ENCODE results near the gene GNG4. TPM values are rescaled to one million over a fixed set of nuclear protein-coding genes. Genes with fewer than 3 reads are reported as not detected.

Gene GNG4
- total RNA-seq, 1 donor: under 0.01 TPM

DNA sequence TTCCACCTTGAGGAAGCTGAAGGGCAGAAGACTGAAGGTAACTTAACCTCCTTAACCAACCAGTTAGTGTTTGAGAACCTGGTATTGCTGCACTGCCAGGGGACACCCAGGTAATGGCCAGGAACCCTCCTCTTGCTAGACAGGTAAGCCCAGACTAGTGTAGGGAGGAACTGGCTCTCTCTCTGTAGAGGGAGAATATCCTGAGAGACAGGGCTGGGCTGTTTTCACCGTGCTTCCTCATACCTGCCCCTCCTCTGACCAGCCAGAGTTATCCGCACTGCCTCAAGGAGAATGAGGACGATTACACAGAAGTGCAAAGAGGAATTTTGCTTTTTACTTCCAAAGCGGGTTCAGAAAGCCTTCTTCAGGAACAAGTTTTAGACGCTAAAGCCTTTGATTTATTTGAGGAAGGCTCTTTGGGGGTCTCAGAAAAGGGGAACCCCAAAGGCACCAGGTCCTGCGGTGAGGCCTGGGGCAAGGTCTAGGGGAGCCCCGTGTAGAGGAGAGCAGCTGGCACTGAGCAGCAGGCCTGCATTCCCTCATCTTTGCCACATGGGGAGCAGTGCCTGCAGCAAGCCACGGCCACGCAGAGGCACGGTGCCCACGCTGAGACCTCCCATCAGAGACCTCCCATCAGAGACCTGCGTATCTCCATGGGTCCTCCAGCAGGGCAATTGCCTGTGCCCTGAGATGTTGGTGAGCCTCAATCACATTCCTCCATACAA is 13.5 kb downstream of the GNG4 start:
- H3K9me3 ChIP-seq (ENCODE audit: low read depth, low read length): no peaks in the 10 kb centered on the region
- H3K4me2 ChIP-seq (ENCODE audit: insufficient read depth, low read length): no peak overlapping the region
- H3K79me2 ChIP-seq (ENCODE audit: insufficient read depth, low read length): no peaks in the 10 kb centered on the region
- H3K27ac ChIP-seq (ENCODE audit: low read depth, low read length): no peak overlapping the region
- no peaks in the 10 kb centered on the region for H3K36me3 ChIP-seq (ENCODE audit: insufficient read depth, low read length)
- DNase-seq (ENCODE audit: insufficient read length, low spot score, missing footprints): no peak
- no peak overlapping the region for H2AFZ ChIP-seq (ENCODE audit: low read length)
- peaks cover 15% of the 10 kb centered on the region for H3K4me1 ChIP-seq (ENCODE audit: insufficient read depth, low read length)
- TF ChIP-seq, protein P1, sequence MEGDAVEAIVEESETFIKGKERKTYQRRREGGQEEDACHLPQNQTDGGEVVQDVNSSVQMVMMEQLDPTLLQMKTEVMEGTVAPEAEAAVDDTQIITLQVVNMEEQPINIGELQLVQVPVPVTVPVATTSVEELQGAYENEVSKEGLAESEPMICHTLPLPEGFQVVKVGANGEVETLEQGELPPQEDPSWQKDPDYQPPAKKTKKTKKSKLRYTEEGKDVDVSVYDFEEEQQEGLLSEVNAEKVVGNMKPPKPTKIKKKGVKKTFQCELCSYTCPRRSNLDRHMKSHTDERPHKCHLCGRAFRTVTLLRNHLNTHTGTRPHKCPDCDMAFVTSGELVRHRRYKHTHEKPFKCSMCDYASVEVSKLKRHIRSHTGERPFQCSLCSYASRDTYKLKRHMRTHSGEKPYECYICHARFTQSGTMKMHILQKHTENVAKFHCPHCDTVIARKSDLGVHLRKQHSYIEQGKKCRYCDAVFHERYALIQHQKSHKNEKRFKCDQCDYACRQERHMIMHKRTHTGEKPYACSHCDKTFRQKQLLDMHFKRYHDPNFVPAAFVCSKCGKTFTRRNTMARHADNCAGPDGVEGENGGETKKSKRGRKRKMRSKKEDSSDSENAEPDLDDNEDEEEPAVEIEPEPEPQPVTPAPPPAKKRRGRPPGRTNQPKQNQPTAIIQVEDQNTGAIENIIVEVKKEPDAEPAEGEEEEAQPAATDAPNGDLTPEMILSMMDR (IDR thresholded peaks at IDR 0.05; ENCODE audit: extremely low read depth, low read depth, low read length): peak; percentile 10
- no peaks in the 10 kb centered on the region for H4K20me1 ChIP-seq (ENCODE audit: insufficient read depth, low read length)
- H3K27me3 ChIP-seq (ENCODE audit: insufficient read depth, low read length): peaks cover 10% of the 10 kb centered on the region
- H3K4me3 ChIP-seq (ENCODE audit: insufficient read depth, low read length): no peak overlapping the region

DNA sequence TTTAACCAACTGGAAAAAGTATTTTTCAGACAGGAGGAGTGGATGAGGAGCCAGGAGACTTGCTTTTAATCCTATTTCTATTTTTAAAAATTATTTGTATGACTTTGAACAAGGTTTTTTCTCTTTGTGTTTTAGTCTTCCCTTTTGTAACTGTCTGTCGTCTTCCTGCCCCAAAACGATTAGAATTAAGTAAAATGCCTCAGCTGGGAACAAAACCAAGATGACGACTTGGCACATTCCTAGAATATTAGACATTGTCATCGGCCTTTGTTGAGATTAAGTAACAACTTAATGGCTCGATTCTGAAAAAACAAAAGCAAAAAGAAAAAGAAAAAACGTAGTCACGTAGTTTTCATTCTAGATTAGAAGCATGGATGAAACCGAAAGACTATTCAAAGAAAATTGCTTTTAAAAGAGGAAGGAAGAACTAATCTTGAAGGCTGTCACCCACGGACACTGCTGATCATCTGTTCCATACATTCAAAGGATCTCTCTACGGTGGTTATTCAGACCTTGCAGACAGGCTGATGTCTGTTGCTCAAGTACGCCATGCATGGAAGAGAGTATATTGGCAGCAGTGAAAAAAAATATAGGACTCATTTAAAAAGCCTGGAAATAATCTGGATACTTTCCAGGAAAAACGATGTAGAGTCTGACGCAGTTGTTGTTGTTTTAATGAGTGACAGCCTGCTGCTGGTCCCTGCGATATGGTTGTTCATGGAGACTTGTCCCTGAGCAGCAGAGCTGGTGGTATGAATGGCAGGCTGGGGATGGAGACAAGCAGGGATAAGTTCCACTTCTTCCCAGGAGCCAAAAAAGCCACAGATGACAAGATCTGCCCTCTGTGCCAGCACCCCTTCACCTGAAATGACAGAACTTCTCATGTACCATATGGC is 16.8 kb downstream of the GNG4 start:
- H2AFZ ChIP-seq (ENCODE audit: low read length): peak overlapping the region; percentile 74
- no peaks in the 10 kb centered on the region for H3K9me3 ChIP-seq (ENCODE audit: low read depth, low read length)
- H3K4me2 ChIP-seq (ENCODE audit: insufficient read depth, low read length): peak overlapping the region; percentile 83
- DNase-seq (ENCODE audit: insufficient read length, low spot score, missing footprints): peak; percentile 83
- peak overlapping the region; percentile 65 for H3K4me3 ChIP-seq (ENCODE audit: insufficient read depth, low read length)
- H3K27me3 ChIP-seq (ENCODE audit: insufficient read depth, low read length): peaks cover 10% of the 10 kb centered on the region
- H4K20me1 ChIP-seq (ENCODE audit: insufficient read depth, low read length): no peaks in the 10 kb centered on the region
- peak overlapping the region; percentile 45 for H3K27ac ChIP-seq (ENCODE audit: low read depth, low read length)
- TF ChIP-seq, protein P1 (IDR thresholded peaks at IDR 0.05; ENCODE audit: extremely low read depth, low read depth, low read length): no peak
- peaks cover 15% of the 10 kb centered on the region for H3K4me1 ChIP-seq (ENCODE audit: insufficient read depth, low read length)
- H3K79me2 ChIP-seq (ENCODE audit: insufficient read depth, low read length): no peaks in the 10 kb centered on the region
- no peaks in the 10 kb centered on the region for H3K36me3 ChIP-seq (ENCODE audit: insufficient read depth, low read length)

DNA sequence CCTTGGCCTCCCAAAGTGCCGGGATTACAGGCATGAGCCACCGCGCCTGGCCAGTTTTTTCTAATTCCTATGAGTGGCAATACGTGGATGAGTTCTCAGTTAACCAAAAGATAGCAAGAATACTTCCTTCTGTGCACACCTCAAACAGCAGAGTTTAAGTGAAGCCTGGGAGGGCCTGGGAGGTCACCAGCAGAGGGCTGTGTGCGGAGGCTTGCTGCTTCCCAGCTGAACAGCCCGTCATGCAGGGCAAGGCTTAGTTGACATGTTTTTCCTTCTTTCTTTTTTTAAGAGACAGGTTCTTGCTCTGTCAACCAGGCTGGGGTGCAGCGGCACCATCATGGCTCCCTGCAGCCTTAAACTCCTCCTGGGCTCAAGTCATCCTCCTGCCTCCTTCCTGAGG is 17.8 kb downstream of the GNG4 start:
- Histone ChIP-seq H3K27ac (ENCODE audit: low read depth, low read length) (peak overlapping the region; percentile 45), H4K20me1 (ENCODE audit: insufficient read depth, low read length) (no peaks in the 10 kb centered on the region), H3K4me1 (ENCODE audit: insufficient read depth, low read length) (peaks cover 15% of the 10 kb centered on the region), H3K9me3 (ENCODE audit: low read depth, low read length) (no peaks in the 10 kb centered on the region), H2AFZ (ENCODE audit: low read length) (no peak overlapping the region), H3K27me3 (ENCODE audit: insufficient read depth, low read length) (peaks cover 10% of the 10 kb centered on the region), H3K79me2 (ENCODE audit: insufficient read depth, low read length) (no peaks in the 10 kb centered on the region), H3K4me2 (ENCODE audit: insufficient read depth, low read length) (peak overlapping the region; percentile 83), H3K36me3 (ENCODE audit: insufficient read depth, low read length) (no peaks in the 10 kb centered on the region), H3K4me3 (ENCODE audit: insufficient read depth, low read length) (no peak overlapping the region)
- no peak for DNase-seq (ENCODE audit: insufficient read length, low spot score, missing footprints)
- TF ChIP-seq, protein P1 (IDR thresholded peaks at IDR 0.05; ENCODE audit: extremely low read depth, low read depth, low read length): no peak

Data from osteoblast (primary cell).